H4 (cell line): ENCODE data around the gene SEZ6. TPM values are rescaled to one million over a fixed set of nuclear protein-coding genes. Genes with fewer than 3 reads are reported as not detected.

Experiments
- DNase-seq: peaks from one replicate; pipeline ENCODE4 v3.0.0-alpha.2; 2015; ENCODE audit warnings: low spot score
- total RNA-seq: library from RNA; depleted of rRNA; stranded (reverse); fragments of >200 nt; shearing (Covaris generic); gene quantifications from 2 replicates; pipeline ENCODE4 v1.2.3, GENCODE V29; 2014

SEZ6 gene
- total RNA-seq, 1 experiment from 2014 or later = not detected

DNA sequence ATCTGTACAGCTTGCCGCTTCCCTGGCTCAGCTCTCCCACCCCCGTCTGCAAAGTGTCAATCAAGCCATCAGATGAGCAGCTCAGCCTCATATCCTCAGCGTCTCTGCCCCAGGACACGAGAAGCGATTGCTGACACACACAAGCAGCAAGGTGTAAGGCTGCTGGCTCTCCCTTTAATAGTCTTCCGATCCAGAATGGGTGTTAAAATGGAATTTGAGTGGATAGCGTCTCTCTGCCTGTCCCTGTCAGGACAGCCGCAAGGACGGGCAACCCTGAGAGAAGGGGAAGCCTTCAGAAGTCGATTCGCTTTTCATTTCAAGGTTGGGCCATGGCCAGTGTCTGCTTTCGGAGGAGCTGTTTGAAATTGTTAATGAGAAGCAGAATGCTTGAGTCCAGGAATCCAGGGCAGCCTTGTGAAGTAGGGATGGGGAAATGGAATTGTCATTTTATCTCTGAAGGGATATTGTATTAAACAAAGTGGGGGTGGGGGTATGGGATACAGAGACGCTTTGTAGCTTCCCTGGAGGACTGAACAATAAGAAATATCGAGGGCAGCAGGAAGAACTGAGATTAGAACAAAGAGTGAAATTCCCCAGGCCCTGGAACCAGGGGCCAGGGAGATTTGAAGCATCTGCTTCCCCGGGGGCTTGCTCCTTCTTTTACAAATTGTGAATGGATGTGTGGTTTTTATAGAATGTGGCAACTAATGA, 32.4 kb upstream of the SEZ6 start:
- no peak for DNase-seq

DNA sequence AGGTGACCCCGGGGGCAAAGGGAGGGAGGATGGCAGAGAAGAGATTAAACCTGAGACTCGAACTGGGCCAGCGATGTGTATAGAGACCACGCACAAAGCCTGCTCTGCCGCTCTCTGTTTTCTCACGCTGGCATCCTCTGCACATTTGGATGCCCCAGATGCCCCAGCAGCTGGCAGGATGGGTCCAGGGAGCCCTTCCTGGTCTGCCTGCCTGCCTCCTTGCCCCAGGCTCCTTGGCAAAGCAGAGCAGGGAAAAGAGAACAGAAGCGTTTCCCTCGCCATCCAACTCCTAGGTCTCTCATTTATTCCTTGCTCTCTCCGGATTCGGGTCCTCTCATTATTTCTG, 31.9 kb upstream of the SEZ6 start:
- no peak for DNase-seq

DNA sequence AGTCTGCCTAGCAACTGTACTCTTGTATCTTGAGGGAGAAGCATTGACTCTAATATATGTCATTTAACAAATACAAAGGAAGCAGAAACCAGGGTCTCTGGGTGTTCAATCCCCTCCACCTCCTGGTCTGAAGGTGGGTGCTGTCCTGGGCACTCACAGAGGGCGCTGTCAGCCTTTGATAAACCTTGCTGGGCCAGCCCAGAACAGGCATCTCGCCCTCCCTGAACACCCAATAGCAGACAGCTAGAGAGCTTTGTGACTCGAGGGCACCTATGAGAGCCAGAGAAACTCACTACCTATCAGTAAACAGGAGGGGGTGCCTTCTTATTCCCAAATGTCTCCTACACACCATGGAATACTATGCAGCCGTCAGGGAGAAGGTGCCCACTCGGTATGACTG, 30.8 kb upstream of the SEZ6 start:
- DNase-seq = no peak

DNA sequence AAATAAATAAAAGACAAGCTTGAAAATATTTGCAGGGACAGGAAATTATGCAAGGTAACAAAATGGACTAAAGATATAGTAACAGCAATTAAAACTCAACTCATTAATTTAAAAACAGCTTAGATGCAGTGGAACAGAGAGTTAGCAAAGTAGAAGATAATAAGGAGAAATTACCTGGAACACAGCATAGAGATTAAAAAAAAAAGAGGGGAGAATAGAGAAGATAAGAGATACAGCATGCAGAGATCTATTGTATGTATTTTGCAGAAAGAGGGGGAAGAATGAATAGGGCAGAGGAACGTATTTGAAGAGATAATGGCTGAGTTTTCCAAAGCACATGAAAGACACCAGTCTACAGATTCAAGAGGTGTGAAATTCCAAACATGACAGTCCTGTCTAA, 28.7 kb upstream of the SEZ6 start:
- DNase-seq = no peak

DNA sequence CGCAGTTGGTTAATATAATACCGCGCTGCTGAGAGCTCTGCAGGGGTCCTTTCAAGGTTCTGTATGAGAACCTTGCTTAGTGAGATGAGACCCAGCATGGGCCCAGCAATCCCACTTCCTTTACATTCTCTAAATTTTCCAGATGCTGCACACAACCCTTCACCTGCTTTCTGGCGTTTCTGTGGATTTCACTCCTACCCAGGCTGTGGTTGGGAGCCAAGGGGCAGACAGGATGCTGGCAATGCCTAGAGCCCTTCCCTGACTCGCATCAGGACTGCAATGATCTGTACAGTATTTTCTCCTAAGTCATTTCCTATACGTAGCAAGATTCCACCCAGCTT, 27.0 kb upstream of the SEZ6 start:
- no peak for DNase-seq

DNA sequence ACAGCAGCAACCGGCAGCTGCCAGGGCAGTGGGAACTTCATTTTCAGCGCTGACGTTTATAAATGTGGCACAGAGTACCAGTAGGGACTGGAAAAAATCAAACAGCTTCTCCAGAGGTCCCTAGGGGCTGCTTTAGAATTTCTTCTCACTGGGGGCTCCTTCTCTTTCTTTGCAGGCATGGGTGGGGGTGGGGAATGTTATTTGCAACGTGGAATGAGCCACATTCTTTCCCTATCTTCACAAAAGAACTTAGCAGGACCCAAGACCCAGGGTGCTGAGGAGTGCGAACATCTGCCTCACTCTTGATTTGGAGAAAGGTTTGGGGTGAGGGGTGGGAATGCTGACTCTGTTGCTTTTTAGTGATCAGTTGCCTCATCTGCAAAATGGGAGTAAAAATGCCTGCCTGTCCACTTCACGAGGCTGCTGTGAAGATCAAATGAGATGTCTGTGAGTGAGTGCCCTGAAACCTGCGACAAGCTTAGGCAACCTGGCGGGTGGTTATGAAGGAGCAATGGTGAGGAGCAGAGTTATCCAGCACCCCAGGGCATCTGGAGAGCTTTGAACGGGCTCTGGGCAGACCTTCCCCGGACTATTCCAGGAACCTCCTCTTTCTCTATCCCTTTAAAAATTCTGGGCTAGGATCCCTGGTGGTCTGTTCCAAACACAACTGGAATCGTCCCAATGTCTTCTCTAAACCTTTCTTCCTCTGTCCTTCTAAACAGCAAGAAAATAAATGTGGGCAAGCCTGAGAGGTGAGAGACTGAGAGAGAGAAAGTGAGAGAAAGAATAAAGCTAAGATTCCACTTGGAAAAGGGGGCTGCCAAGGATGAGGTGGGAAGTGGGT, 26.4 kb upstream of the SEZ6 start:
- no peak for DNase-seq

DNA sequence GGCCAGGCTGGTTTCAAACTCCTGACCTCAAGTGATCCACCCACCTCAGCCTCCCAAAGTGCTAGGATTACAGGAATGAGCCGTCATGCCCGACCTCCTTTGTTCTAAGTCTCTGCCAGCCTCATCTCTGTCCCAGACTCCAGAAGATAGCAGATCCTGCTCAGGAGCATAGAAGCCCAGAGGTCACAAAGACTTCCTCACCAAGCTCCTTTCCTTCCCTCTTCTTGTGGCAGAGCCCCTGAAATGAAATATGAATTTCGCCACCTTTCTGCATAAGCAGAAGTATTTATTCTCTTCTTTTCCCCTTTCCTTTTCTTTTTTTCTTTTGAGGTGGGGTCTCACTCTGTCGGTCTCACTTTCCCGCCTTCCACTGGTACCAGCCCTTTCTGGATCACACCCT, 25.7 kb upstream of the SEZ6 start:
- no peak for DNase-seq

DNA sequence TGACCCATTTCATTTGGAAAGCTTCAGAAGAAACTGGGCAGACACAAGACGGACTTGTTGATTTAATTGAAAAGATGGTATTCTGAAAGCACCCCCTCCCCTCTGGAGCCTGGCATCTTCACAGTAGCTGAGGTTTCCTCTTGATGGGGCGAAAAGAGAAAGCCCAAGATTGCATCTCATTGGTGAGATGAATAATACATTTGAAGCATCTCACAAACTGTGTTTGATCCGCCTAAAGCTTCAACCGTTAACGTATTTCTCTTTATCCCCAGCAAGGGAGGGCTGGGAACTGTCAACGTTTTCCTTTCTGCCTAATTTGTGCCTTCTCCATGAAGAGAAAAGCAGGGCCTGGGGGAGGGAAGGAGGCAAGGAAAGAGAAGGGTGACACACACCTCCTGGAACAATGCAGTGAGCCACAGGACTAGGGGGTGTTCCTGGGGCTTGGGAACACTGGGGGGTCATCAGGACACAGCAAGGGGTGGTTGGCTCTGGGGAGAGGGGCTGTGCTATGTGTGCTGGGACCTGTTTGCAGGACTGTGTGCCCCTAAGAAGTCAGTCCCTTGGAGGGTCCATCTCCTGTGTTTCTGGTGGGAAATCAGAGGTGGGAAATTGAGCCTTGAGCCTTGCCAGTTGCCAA, 18.6 kb upstream of the SEZ6 start:
- DNase-seq = no peak

DNA sequence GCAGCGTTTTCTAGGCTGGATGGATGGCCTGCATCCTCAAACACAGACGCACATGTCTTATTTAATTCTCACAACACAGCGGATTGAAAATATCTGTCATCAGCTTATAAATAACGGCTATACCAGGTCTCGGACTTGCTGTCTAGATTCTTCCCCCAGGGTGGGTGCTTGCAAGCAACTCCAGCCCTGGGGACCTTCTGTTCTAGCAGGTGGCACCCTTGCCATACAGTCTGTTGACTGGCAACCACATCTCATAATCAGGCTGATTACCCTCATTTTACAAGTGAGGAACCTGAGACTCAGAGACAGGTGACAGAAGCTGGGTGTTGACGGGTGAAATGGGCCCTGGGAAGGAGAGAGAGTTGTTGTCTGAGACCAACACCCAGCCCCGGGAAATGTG, 16.2 kb upstream of the SEZ6 start:
- DNase-seq = no peak

DNA sequence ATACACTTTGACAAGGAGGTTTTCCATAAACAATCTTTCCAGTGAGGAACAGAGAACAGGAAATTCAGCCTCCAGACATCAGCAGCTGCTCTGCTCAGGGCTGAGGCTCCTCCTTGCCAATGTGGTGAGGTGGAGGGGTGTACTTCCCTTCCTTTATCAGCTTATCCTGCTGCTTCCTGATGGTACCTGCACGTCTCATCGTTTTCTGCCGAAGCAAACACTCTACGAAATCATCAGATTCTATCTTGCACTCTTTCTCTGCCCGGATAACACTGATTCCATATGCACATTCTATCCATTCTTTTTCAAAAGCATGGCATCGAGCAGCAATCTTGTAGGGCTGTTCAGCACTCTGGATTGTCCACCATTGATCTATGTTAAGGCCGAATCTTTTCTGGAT, 15.4 kb upstream of the SEZ6 start:
- DNase-seq = no peak

DNA sequence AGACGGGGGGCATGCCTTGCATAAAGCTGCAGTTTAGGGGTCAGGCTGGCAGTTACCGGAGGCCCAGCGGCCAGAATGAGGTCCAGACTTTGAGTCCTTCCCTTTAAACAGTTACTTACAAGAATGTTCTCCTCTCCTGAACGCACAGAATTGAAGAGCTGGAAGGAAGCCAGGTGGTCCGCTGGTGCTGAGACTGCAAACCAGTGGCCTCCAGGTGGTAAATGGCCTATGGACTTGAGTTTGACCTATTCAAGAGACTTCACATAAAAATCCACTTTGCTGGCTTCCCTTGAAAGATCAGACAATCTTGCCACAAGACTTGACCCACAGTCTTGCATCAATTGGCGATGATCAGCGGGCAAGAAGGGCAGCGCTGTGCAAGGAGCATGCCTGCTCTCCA, 14.7 kb upstream of the SEZ6 start:
- DNase-seq = no peak

DNA sequence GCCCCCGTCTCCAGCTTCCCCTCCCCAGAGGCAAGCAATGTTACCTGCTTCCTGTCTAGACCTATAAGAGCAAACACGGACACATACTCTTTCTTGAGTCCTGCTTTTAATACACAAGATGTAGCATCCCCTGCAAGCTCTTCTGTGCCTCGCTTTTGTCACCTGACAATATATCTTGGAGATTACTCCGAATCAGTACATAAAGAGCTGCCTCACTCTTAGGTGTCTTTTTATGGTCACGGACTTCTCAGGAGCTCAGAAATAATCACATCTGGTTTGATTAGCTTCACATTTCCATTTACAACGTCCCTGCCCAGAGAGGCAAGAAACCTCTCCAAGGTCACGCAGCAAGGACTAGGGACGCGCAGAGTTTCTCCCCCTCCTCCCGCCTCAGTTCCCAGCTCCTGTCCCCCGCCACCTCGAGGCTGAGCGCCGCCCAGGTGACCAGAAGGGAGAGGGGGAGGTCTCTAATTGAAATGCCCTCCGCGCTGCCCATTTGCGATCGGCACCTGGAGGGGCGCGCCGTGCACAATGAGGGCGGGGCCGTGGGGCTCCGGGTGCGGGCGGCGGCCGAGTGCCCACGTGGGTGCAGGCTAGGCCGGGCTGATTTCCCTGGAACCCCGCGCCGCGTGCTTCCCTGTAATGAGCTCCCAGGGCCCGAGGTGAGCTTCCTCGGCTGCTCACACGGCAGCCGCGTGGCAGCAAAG, 13.8 kb upstream of the SEZ6 start:
- no peak for DNase-seq

DNA sequence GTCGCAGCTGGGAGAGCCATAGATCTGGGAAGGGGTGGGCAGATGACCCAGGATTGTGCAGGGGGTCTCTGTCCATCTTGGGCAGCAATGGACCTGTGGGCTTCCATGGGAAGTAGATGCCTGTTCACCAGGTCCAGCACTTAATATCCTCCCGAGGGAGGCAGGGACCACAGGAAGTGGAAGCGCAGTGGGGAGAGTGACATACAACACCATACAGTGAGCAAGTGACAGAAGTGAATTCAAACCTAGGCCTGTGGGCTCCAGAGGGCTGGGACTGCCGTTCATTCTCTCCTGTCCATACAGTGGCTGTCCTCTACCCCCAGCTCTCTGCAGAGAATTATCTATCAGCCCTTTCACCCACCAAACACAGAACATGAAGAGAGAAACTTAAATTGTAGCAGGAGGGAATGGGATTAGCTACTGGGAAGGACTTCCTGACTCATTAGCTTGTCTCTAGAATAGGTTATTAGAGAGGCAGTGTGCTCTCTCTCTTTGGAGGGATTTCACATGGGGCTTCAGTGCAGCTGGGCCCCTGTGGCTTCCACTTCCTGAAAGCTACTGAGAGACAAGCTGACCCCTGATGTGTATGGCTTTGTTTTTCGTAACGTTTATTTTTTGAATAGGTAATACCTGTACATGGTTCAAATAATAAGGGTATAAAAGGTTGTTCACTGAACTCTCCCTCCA, 13.1 kb upstream of the SEZ6 start:
- no peak for DNase-seq

DNA sequence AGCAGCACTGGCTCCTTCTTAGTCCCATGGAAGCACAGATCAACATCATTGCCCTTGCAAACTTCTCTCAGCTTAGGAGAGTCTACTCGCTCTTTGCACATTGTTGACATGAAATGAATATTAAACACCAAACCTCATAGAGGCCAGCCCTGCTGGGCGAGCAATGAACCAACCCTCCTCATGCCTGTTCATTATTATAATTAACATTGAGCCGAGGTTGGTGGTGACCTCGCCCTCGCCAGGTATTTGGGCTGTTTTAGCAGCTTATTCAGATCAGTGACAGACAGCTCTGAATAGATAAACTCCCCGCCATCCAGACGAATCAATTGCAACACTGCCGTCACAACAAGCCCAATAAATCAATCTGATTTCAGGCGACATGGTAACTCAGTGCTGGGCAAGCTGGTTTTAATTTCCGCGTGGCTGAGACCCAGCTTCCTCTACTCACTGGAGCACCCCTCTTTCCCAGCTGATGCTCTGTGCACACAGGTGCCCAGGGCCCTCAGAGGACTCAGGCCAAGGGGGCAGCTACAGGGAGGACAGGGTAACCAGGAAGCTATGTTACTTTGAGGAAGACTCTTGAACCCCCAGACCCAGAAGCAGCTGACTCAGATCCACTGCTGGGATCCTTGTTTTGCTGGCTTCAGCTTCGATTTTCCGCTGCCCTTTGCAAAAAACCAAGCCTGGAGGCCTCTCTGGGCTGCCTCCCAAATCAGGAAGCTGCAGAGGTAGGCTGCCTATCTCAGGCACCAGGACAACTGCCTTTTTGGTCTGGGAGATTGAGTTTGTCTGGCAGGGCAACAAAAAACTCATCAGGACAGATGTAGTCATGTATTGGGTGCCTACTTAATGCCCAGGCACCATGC, 10.7 kb upstream of the SEZ6 start:
- DNase-seq = no peak

DNA sequence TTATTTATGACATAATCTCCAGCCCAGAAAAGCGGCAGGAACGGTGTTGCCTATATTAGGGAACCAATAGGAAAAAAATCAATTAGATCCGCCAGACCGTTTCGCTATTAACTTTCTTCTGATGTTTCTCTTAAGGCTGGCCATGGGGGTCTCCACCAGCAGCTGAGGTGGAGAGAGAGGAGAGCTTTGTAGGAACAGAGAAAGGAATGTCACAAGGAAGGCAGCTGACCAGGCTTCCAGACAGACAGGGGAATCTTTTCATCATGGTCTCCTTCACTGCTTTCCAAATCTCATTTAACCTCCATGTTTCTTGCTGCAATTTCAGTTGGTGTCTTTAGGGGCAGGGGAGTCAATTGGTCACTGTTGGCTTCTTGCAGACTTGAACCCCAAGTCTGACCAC, 8.9 kb upstream of the SEZ6 start:
- no peak for DNase-seq

DNA sequence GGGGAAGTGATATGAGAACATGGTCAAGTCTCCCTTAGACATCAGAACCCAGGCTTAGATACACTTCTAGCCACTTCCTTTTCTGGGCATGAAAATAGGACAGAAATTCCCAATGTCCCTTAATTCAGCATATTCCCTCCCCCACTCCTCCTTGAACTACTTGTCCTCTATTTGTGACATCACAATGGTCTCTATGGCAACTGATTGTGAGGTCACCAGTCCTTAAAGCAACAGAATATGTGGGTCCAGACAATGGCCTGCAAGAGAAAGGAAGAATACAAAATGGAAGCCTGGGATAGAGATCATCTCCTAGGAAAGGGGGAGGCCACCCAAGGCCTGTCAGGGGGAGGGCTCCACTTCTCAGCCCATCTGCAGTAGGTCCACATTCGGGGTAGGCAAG, 6.7 kb upstream of the SEZ6 start:
- DNase-seq = no peak

DNA sequence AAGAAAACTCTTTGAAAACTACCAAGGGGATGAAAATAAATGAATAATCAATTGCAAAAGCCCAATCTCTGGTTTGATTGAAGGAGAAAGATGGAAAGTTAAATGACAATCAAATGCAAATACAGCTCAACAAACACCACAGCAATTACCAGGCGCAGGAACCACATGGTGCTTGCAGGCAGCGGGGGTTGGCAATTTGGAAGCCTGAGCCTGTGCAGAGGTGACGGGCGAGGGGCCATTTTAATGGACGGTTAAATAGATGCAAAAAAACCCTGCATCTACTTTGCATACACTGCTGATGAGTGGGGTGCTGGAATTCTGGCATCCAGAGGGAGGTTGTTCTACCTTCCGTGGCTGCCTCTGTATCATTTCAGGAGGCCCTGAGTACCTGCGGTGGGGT, 4.8 kb upstream of the SEZ6 start:
- no peak for DNase-seq

DNA sequence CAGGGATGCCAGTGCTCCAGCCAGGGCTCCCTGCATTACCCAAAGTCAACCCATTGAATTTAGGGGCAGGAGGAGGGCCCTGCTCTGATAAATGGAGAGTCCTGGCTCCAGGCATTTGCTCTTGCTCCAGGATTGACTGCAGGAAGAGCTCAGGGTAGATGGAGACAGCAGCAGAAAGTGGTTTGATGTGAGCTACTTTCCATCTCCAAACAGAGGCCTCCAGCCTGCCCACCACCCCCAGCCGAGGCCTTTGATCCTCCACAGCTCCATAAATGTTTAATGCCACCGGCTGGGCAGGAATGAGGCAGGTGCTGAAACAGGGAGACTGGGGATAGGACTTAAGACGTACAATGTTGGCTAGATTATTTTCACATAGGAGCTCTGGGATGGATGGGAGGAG, 4.3 kb upstream of the SEZ6 start:
- no peak for DNase-seq

DNA sequence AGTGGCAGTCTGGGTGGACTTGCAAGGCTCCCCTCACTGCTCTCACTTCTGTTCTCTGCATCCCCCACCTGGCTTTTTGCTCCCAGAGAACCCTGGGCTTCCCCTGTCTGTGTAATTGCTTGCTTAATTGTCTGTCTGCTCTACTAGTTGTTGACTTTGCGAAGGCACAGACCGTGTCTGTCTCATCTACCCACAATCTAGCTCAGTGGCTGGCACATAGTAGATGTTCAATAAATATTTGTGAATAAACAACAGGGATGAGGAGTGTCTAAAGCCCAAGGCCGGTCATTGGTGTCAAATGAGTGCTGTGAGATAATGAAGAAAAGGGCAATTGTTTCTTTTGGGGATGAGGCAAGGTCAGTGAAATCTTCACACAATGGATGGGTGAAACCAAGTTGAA, 2.8 kb upstream of the SEZ6 start:
- no peak for DNase-seq

DNA sequence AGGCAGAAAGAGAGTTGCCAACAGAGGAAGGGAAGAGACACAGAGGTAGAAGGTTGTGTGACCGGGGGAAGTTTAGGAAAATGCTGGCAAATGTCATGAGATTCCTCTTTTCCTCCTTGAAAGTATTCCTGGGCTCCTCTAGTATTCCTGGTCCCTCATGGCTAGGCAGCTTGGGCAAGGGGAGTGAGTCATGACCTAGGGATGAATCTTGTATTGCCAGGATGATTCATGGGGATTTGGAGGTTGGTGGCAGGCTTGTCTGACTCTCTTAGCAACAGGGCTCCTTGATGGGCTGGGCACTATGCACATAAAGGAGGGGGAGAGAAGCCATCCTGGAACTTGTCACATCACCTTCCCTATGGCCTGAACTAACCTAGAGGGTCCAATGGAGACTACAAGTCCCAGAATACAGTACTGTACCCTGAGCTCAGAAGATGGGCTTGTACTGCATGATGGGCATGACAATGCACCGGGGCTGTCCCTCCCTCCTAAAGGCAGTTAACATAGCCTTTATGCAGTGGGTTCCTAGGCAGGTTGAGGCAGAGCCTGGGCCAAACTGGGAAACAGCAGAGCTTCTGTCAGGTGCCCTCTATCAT, 2.1 kb upstream of the SEZ6 start:
- peak; percentile 14 for DNase-seq

DNA sequence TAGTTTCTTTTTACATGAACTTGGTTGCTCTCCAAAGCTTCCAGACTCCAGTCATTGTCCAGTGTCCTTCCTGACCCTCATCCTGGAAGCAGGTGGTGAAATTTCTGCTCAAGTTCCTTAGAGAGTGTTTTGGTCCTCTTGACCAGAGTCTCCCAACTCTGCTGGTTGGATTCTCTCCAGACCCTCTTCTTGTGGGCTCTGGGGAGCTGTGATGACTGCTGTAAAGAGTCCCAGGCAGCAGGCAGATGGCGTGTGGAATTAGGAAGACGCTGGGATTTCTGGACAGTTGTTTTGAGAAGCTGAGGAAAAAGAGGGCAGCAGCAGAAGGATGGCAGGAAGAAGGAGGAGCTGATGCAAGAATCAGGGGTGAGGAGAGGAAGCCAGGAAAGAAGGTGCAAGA, 1.6 kb upstream of the SEZ6 start:
- no peak for DNase-seq
